Gastroesophageal sphincter (tissue), 4 donors: Measurements from ENCODE around the gene LDLRAD4. TPM values are rescaled to one million over a fixed set of nuclear protein-coding genes. Genes with fewer than 3 reads are reported as not detected.
"Not testable (repeated sequence)": the region's sequence is repeated elsewhere in the genome, so short reads cannot be mapped to it uniquely, and the experiment has no call there.

Experiments
- ATAC-seq: fragments of 150-250 bp; one replicate; pipeline ENCODE4 v1.9.1; 2016; ENCODE audit warnings: mild to moderate bottlenecking, moderate library complexity
- H3K27ac ChIP-seq, 4 donors: fragments of 200-600 bp; sonication (generic) in 3 of 4; 1 replicate in 3 of 4; 2 replicates in 1 of 4; pipeline ENCODE4 v1.5.1; 2016 to 2019
- H3K27me3 ChIP-seq: fragments of 200-600 bp; sonication (generic); one replicate; pipeline ENCODE4 v1.5.1; 2019
- H3K36me3 ChIP-seq, 2 donors: fragments of 200-600 bp; sonication (generic); one replicate each; pipeline ENCODE4 v1.5.1; 2019; ENCODE audit warnings: control low read depth in 1 of 2
- H3K4me1 ChIP-seq, 3 donors: fragments of 200-600 bp; sonication (generic); 1 replicate in 2 of 3; 2 replicates in 1 of 3; pipeline ENCODE4 v1.5.1; 2016 to 2019; ENCODE audit warnings: control low read depth in 2 of 3
- H3K4me3 ChIP-seq, 2 donors: fragments of 200-600 bp; sonication (generic); one replicate each; pipeline ENCODE4 v1.5.1; 2019; ENCODE audit warnings: mild to moderate bottlenecking in 1 of 2, moderate library complexity in 1 of 2
- H3K9me3 ChIP-seq, 3 donors: fragments of 200-600 bp; sonication (generic); one replicate each; pipeline ENCODE4 v1.5.1; 2017 to 2019; ENCODE audit warnings: control low read depth in 2 of 3
- CTCF ChIP-seq, 4 experiments: fragments of 200-600 bp in 2 of 4; fragments of 450-650 bp in 2 of 4; sonication (generic) in 1 of 4; IDR thresholded peaks; one replicate each; pipeline ENCODE4 v1.5.1; 2017 to 2019; ENCODE audit warnings: antibody characterized with exemption in 4 of 4, mild to moderate bottlenecking in 2 of 4, moderate library complexity in 2 of 4
- EP300 ChIP-seq: sonication (generic); formaldehyde crosslinking; IDR thresholded peaks from one replicate; pipeline ENCODE4 v1.6.1; 2017; ENCODE audit warnings: antibody characterized with exemption, mild to moderate bottlenecking
- POLR2A ChIP-seq, 2 donors: fragments of 450-650 bp; IDR thresholded peaks; one replicate each; pipeline ENCODE4 v1.6.1; 2017; ENCODE audit warnings: antibody characterized with exemption in 2 of 2, mild to moderate bottlenecking in 2 of 2, moderate library complexity in 1 of 2
- POLR2AphosphoS5 ChIP-seq: sonication (generic); formaldehyde crosslinking; IDR thresholded peaks from one replicate; pipeline ENCODE4 v1.6.1; 2017; ENCODE audit warnings: antibody characterized with exemption
- WGBS, 2 donors: methylation state at CpG; one replicate each; pipeline ENCODE4 v1.1.5; 2018; ENCODE audit warnings: low coverage in 1 of 2; 5-methylcytosine and 5-hydroxymethylcytosine counted together
- total RNA-seq, 4 donors: library from RNA; depleted of rRNA; stranded (reverse); fragments of >200 nt; gene quantifications; one replicate each; pipeline ENCODE4 v1.1.0, GENCODE V29; 2016

Gene LDLRAD4
- total RNA-seq, 4 donors from 2014 or later, result 28.1 to 85.9 (median 55.2) TPM

- TF ChIP-seq POLR2AphosphoS5, result no peak
- no peak overlapping the region for H3K4me3 ChIP-seq
- H3K36me3 ChIP-seq, result peaks cover 0 to 2% of the 10 kb centered on the region in 2 donors
- ATAC-seq, result no peak
- no peaks in the 10 kb centered on the region for H3K27me3 ChIP-seq
- H3K9me3 ChIP-seq, result no peaks in the 10 kb centered on the region
- H3K27ac ChIP-seq, result no peak overlapping the region
- WGBS, 2 donors, result 70 to 79% methylated on average over 6 to 7 of the region's 7 CpGs
- H3K4me1 ChIP-seq, result peaks cover 0 to 8% (median 0%) of the 10 kb centered on the region in 3 donors
Observed at GRCh38 chr18:13672657-13673056, 454.1 kb downstream of the LDLRAD4 start.

GRCh38 chr18:13676471-13676870 is 457.9 kb downstream of the LDLRAD4 start:
- Histone ChIP-seq H3K27me3 (no peaks in the 10 kb centered on the region), H3K27ac (no peak overlapping the region), H3K36me3 (no peaks in the 10 kb centered on the region), H3K4me1 (peaks cover 0 to 44% (median 6%) of the 10 kb centered on the region in 3 donors), H3K9me3 (no peaks in the 10 kb centered on the region), H3K4me3 (no peak overlapping the region)
- TF ChIP-seq POLR2AphosphoS5 (no peak), CTCF (IDR thresholded peaks at IDR 0.05) (no peak), EP300 (no peak), POLR2A (IDR thresholded peaks at IDR 0.05) (no peak)
- WGBS, 2 donors, result 81 to 85% methylated on average over 3 of the region's 6 CpGs
- ATAC-seq, result no peak

- H3K4me3 ChIP-seq, result not testable (repeated sequence)
Observed at GRCh38 chr18:13677350-13677749, 458.8 kb downstream of the LDLRAD4 start.

GRCh38 chr18:13680612-13681011 is 462.1 kb downstream of the LDLRAD4 start:
- Histone ChIP-seq H3K9me3 (no peaks in the 10 kb centered on the region), H3K27ac (peak overlapping the region in 2 of 4 donors; percentile 2 to 52), H3K36me3 (no peaks in the 10 kb centered on the region), H3K27me3 (no peaks in the 10 kb centered on the region), H3K4me3 (no peak overlapping the region), H3K4me1 (peaks cover 0 to 39% (median 6%) of the 10 kb centered on the region in 3 donors)
- TF ChIP-seq CTCF (IDR thresholded peaks at IDR 0.05) (peak; percentile 54 to 70 (median 64)), POLR2AphosphoS5 (no peak), EP300 (no peak), POLR2A (IDR thresholded peaks at IDR 0.05) (no peak)
- ATAC-seq, result peak; percentile 68
- WGBS, 2 donors, result 28 to 39% methylated on average over 5 of the region's 5 CpGs

More at GRCh38 chr18:13677350-13677749, 458.8 kb downstream of the LDLRAD4 start:
- not testable (repeated sequence) for ATAC-seq, H3K27ac ChIP-seq, H3K27me3 ChIP-seq, H3K9me3 ChIP-seq, H3K36me3 ChIP-seq
- 91 to 96% methylated on average over 4 of the region's 13 CpGs for WGBS, 2 donors
- peaks cover 0 to 41% (median 6%) of the 10 kb centered on the region in 3 donors for H3K4me1 ChIP-seq

- TF ChIP-seq POLR2AphosphoS5 (no peak), EP300 (no peak)
- no peak overlapping the region for H3K4me3 ChIP-seq
- WGBS, 2 donors, result 93 to 94% methylated on average over 6 of the region's 6 CpGs
- H3K27ac ChIP-seq, result no peak overlapping the region
- no peaks in the 10 kb centered on the region for H3K36me3 ChIP-seq
- no peak for ATAC-seq
- peaks cover 0 to 39% (median 6%) of the 10 kb centered on the region in 3 donors for H3K4me1 ChIP-seq
- H3K27me3 ChIP-seq, result no peaks in the 10 kb centered on the region
- H3K9me3 ChIP-seq, result no peaks in the 10 kb centered on the region
Observed at GRCh38 chr18:13681701-13682100, 463.1 kb downstream of the LDLRAD4 start.

- Histone ChIP-seq H3K4me3 (no peak overlapping the region), H3K4me1 (peaks cover 0 to 22% (median 6%) of the 10 kb centered on the region in 3 donors), H3K36me3 (no peaks in the 10 kb centered on the region), H3K27ac (no peak overlapping the region), H3K9me3 (no peaks in the 10 kb centered on the region), H3K27me3 (no peaks in the 10 kb centered on the region)
- no peak for ATAC-seq
- TF ChIP-seq POLR2A (IDR thresholded peaks at IDR 0.05) (no peak), CTCF (IDR thresholded peaks at IDR 0.05) (no peak), EP300 (no peak), POLR2AphosphoS5 (no peak)
- WGBS, 2 donors, result 85 to 91% methylated on average over 4 of the region's 4 CpGs
Observed at GRCh38 chr18:13684546-13684945, 466.0 kb downstream of the LDLRAD4 start.
